Endothelial cell of umbilical vein (primary cell): ENCODE measurements around the gene CRABP1. TPM values are rescaled to one million over a fixed set of nuclear protein-coding genes. Genes with fewer than 3 reads are reported as not detected.

Experiments used
- BruUV-seq: library from RNA; stranded (reverse); fragments of 400-500 nt; replicated peaks from 2 replicates; lab custom pipeline; 2021; lab: Mats Ljungman, UMichigan
- CTCF ChIA-PET: fragments of 300-600, 350-600 bp; sonication (Branson Sonifier 250); formaldehyde crosslinking; loops from one replicate; lab custom pipeline; 2021; ENCODE audit warnings: antibody characterized with exemption, inconsistent platforms; lab: Charles Lee
- POLR2A ChIA-PET: fragments of 300-600, 350-600 bp; sonication (Branson Sonifier 250); formaldehyde crosslinking; loops from one replicate; lab custom pipeline; 2021; ENCODE audit warnings: antibody characterized with exemption, inconsistent platforms; lab: Charles Lee
- DNase-seq: peaks from one replicate; pipeline ENCODE4 v3.0.0-alpha.2; 2011; ENCODE audit warnings: low read depth, low spot score
- FAIRE-seq: peaks from 2 replicates; lab custom pipeline; 2011; peaks lifted over from hg19 to GRCh38; lab: Jason Lieb, UNC
- H2AFZ ChIP-seq: 2 replicates; pipeline ENCODE4 v1.6.0; 2012; ENCODE audit warnings: low read depth, low read length, control low read depth, inconsistent platforms
- H3K27ac ChIP-seq: 2 replicates; pipeline ENCODE4 v1.5.1; 2011; ENCODE audit warnings: low read depth, mild to moderate bottlenecking, control low read depth, low read length, moderate library complexity; ENCODE audit not compliant: insufficient read depth
- H3K27me3 ChIP-seq, 2 experiments: 2 replicates each; pipeline versions ENCODE4 v1.6.0 to v1.6.1; 2011; ENCODE audit warnings: low read length in 2 of 2, mixed read lengths in 1 of 2; ENCODE audit not compliant: control insufficient read depth in 2 of 2, insufficient read depth in 2 of 2
- H3K36me3 ChIP-seq, 2 experiments: 2 replicates in 1 of 2; 3 replicates in 1 of 2; pipeline ENCODE4 v1.5.1; 2011; ENCODE audit warnings: low read length in 2 of 2, mild to moderate bottlenecking in 1 of 2, moderate library complexity in 1 of 2; ENCODE audit not compliant: control insufficient read depth in 2 of 2, insufficient read depth in 2 of 2; ENCODE audit errors: extremely low read depth in 1 of 2
- H3K4me1 ChIP-seq: 3 replicates; pipeline ENCODE4 v1.5.1; 2011; ENCODE audit warnings: mild to moderate bottlenecking, low read length; ENCODE audit not compliant: control insufficient read depth, insufficient read depth; ENCODE audit errors: extremely low read depth
- H3K4me2 ChIP-seq: 2 replicates; pipeline ENCODE4 v1.6.1; 2011; ENCODE audit warnings: low read length, control low read depth, mixed read lengths; ENCODE audit not compliant: insufficient read depth
- H3K4me3 ChIP-seq, 3 experiments: fragments of 200-600 bp in 1 of 3; sonication (generic), shearing (Covaris generic) in 1 of 3; replicated peaks in 1 of 3; 2 replicates each; pipeline ENCODE4 v1.5.1; 2011 to 2016; ENCODE audit warnings: control low read depth in 3 of 3, low read length in 3 of 3, mild to moderate bottlenecking in 2 of 3, inconsistent platforms in 1 of 3, low read depth in 1 of 3, moderate library complexity in 1 of 3; ENCODE audit not compliant: insufficient read depth in 1 of 3
- H3K79me2 ChIP-seq: 2 replicates; pipeline ENCODE4 v1.6.0; 2012; ENCODE audit warnings: low read length, inconsistent platforms; ENCODE audit not compliant: control insufficient read depth, insufficient read depth
- H3K9ac ChIP-seq: replicated peaks from 2 replicates; pipeline ENCODE3; 2011; ENCODE audit warnings: low read length, control low read depth; ENCODE audit not compliant: insufficient read depth; ENCODE audit errors: extremely low read depth
- H3K9me1 ChIP-seq: replicated peaks from 3 replicates; pipeline ENCODE4 v1.6.0; 2011; ENCODE audit warnings: mild to moderate bottlenecking, low read length; ENCODE audit not compliant: control insufficient read depth, insufficient read depth; ENCODE audit errors: extremely low read depth
- H3K9me3 ChIP-seq: replicated peaks from 2 replicates; pipeline ENCODE4 v1.5.1; 2012; ENCODE audit warnings: low read length, inconsistent platforms; ENCODE audit not compliant: control insufficient read depth, insufficient read depth
- H4K20me1 ChIP-seq: replicated peaks from 2 replicates; pipeline ENCODE3; 2011; ENCODE audit warnings: mild to moderate bottlenecking, low read length; ENCODE audit not compliant: control insufficient read depth, insufficient read depth; ENCODE audit errors: extremely low read depth
- CTCF ChIP-seq, 2 donors: IDR thresholded peaks; 1 replicate in 1 of 2; 2 replicates in 1 of 2; pipeline ENCODE4 v1.5.1; 2011; ENCODE audit warnings: low read length in 2 of 2, mild to moderate bottlenecking in 2 of 2, moderate library complexity in 2 of 2, control low read depth in 1 of 2, inconsistent platforms in 1 of 2, low read depth in 1 of 2; ENCODE audit not compliant: insufficient read depth in 1 of 2; ENCODE audit errors: extremely low read depth in 1 of 2
- EZH2 ChIP-seq: IDR thresholded peaks from 2 replicates; pipeline ENCODE4 v1.6.1; 2012; ENCODE audit warnings: borderline replicate concordance, low read depth, mild to moderate bottlenecking, moderate library complexity, low read length, inconsistent platforms; ENCODE audit not compliant: severe bottlenecking
- FOS ChIP-seq: IDR thresholded peaks from 2 replicates; pipeline ENCODE4 v1.6.1; 2011; ENCODE audit warnings: mild to moderate bottlenecking, low read length, moderate library complexity, borderline replicate concordance; ENCODE audit not compliant: insufficient read depth
- GATA2 ChIP-seq: IDR thresholded peaks from 2 replicates; pipeline ENCODE4 v1.7.0; 2011; ENCODE audit warnings: low read depth, mild to moderate bottlenecking, moderate library complexity, mixed read lengths, low read length; ENCODE audit not compliant: insufficient read length, insufficient read depth
- JUN ChIP-seq: IDR thresholded peaks from 2 replicates; pipeline ENCODE4 v1.6.1; 2011; ENCODE audit warnings: borderline replicate concordance, low read depth; ENCODE audit not compliant: insufficient read length, insufficient read depth
- MAX ChIP-seq: IDR thresholded peaks from 2 replicates; pipeline ENCODE4 v1.6.1; 2011; ENCODE audit not compliant: insufficient read depth, insufficient read length
- MYC ChIP-seq: IDR thresholded peaks from one replicate; pipeline ENCODE4 v1.6.1; 2011; ENCODE audit warnings: mild to moderate bottlenecking, low read depth, low read length
- POLR2A ChIP-seq: IDR thresholded peaks from 2 replicates; pipeline ENCODE4 v1.6.1; 2012; ENCODE audit warnings: low read depth, mild to moderate bottlenecking, control low read depth, low read length
- POLR2AphosphoS5 ChIP-seq: IDR thresholded peaks from 2 replicates; pipeline ENCODE4 v1.6.1; 2012; ENCODE audit warnings: low read depth, mild to moderate bottlenecking, control low read depth, low read length, moderate library complexity; ENCODE audit not compliant: insufficient read depth
- dilution Hi-C: fragments of 300-500 bp; cut with MboI; formaldehyde crosslinking; loops from one replicate; pipeline ENCODE4 v1.15.0; 2019; ENCODE audit warnings: low sequenced_read_pairs; ENCODE audit not compliant: extremely low pct_ligation_motif_present
- intact Hi-C: fragments of 100-400 bp; cut with micrococcal nuclease; formaldehyde crosslinking; loops from one replicate; pipeline ENCODE4 v1.10.0; 2022
- polyA plus RNA-seq, 4 experiments: library from polyadenylated mRNA; depleted of rRNA in 3 of 4; stranded (reverse) in 3 of 4; unstranded in 1 of 4; fragments of >200 nt; gene quantifications; 2 replicates each; pipeline versions ENCODE4 v1.2.1 to v1.2.3, GENCODE V29; 2011 to 2012; ENCODE audit warnings: missing spikeins in 1 of 4
- total RNA-seq: library from RNA; stranded (reverse); gene quantifications from 2 replicates; pipeline ENCODE4 v1.2.3, GENCODE V29; 2021

Gene CRABP1
- total and polyA plus RNA-seq, 2 donors (not counting 3 experiments of a cell fraction or from before 2014, with no cell fraction given) = 0.11 TPM; not detected in 1

- H3K79me2 ChIP-seq = no peaks in the 10 kb centered on the region
- no peaks in the 10 kb centered on the region for H3K4me1 ChIP-seq
- no peaks in the 10 kb centered on the region for H3K9me3 ChIP-seq
- ChIA-PET CTCF (interaction anchor here (0.8 to 1.8 kb wide), 7 partner anchors 8 to 75 kb away, joined by 3 to 4 read pairs (median 4); partner anchors contain the start of gene SKIC8), POLR2A (no interaction called here)
- no peak overlapping the region for H3K4me3 ChIP-seq
- H3K36me3 ChIP-seq = no peaks in the 10 kb centered on the region
- H3K4me2 ChIP-seq = no peak overlapping the region
- H3K27ac ChIP-seq = no peak overlapping the region
- DNase-seq = no peak
- dilution Hi-C loops = no loop called here
- H3K9me1 ChIP-seq = no peaks in the 10 kb centered on the region
- FAIRE-seq = peak; percentile 21
- H2AFZ ChIP-seq = no peak overlapping the region
- BruUV-seq = no TSS peak
- TF ChIP-seq CTCF (IDR thresholded peaks at IDR 0.05; ENCODE audit: extremely low read depth in 1 of 2, insufficient read depth in 1 of 2, low read depth in 1 of 2, low read length in 2 of 2) (no peak), POLR2AphosphoS5 (no peak), EZH2 (no peak), MYC (no peak), FOS (no peak), POLR2A (no peak), JUN (no peak), MAX (no peak), GATA2 (no peak)
- H4K20me1 ChIP-seq = no peaks in the 10 kb centered on the region
- intact Hi-C loops = no loop called here
- no peak overlapping the region for H3K9ac ChIP-seq
- H3K27me3 ChIP-seq = peaks cover 38 to 53% of the 10 kb centered on the region in 2 experiments
Measured at GRCh38 chr15:78345396-78346125, 5.4 kb downstream of the CRABP1 start.
